HepG2 (cell line): Measurements from ENCODE around the gene ZSCAN21. TPM values are rescaled to one million over a fixed set of nuclear protein-coding genes. Genes with fewer than 3 reads are reported as not detected.

Source experiments
- HHEX ChIP-seq: IDR thresholded peaks from 2 replicates; pipeline ENCODE4 v1.6.1; 2016; ENCODE audit warnings: control low read depth
- KDM2A ChIP-seq: sonication (generic); formaldehyde crosslinking; IDR thresholded peaks from 2 replicates; pipeline ENCODE4 v1.4.0; 2020; ENCODE audit warnings: low read depth, missing genetic modification reagents, borderline replicate concordance
- KLF9 ChIP-seq: IDR thresholded peaks from 2 replicates; pipeline ENCODE4 v1.6.1; 2016; ENCODE audit warnings: low read depth
- MBNL3 ChIP-seq: fragments of 250-450 bp; sonication (Bioruptor Pico); conservative IDR thresholded peaks from 2 replicates; pipeline ENCODE4 v1.8.0; 2022; ENCODE audit warnings: mild to moderate bottlenecking, inconsistent platforms
- POLR2A ChIP-seq, 2 experiments: IDR thresholded peaks; 2 replicates each; pipeline ENCODE4 v1.6.1; 2011; ENCODE audit warnings: low read depth in 2 of 2, low read length in 2 of 2, mild to moderate bottlenecking in 1 of 2, moderate library complexity in 1 of 2; ENCODE audit not compliant: insufficient read depth in 1 of 2
- RNF2 ChIP-seq: fragments of 450-650 bp; conservative IDR thresholded peaks from 2 replicates; pipeline ENCODE4 v1.6.1; 2016; ENCODE audit warnings: low read depth
- SKI ChIP-seq: fragments of 450-650 bp; IDR thresholded peaks from one replicate; pipeline ENCODE4 v1.6.1; 2018; ENCODE audit warnings: mild to moderate bottlenecking; ENCODE audit not compliant: partially characterized antibody
- SNAI1 ChIP-seq: sonication (generic); formaldehyde crosslinking; IDR thresholded peaks from 2 replicates; pipeline ENCODE4 v1.5.0; 2020; ENCODE audit warnings: mild to moderate bottlenecking, missing genetic modification reagents, borderline replicate concordance
- SNAPC4 ChIP-seq: sonication (generic); formaldehyde crosslinking; IDR thresholded peaks from 2 replicates; pipeline ENCODE4 v1.4.0; 2020; ENCODE audit warnings: mild to moderate bottlenecking, missing genetic modification reagents
- TCF7L2 ChIP-seq: IDR thresholded peaks from 2 replicates; pipeline ENCODE4 v1.6.1; 2011; ENCODE audit warnings: mild to moderate bottlenecking, low read depth, low read length, moderate library complexity
- TFAP4 ChIP-seq: sonication (generic); IDR thresholded peaks from 2 replicates; pipeline ENCODE4 v1.6.1; 2016; ENCODE audit warnings: low read depth, borderline replicate concordance
- ZBED4 ChIP-seq: sonication (generic); formaldehyde crosslinking; IDR thresholded peaks from 2 replicates; pipeline ENCODE4 v1.4.0; 2020; ENCODE audit warnings: missing genetic modification reagents, borderline replicate concordance
- ZNF225 ChIP-seq: sonication (generic); formaldehyde crosslinking; IDR thresholded peaks from 2 replicates; pipeline ENCODE4 v1.4.0; 2020; ENCODE audit warnings: mild to moderate bottlenecking, missing genetic modification reagents
- ZNF235 ChIP-seq: sonication (generic); formaldehyde crosslinking; IDR thresholded peaks from 2 replicates; pipeline ENCODE4 v1.8.1; 2023; ENCODE audit warnings: mild to moderate bottlenecking, missing genetic modification reagents, borderline replicate concordance
- ZNF264 ChIP-seq: sonication (generic); formaldehyde crosslinking; IDR thresholded peaks from 2 replicates; pipeline ENCODE4 v1.4.0; 2020; ENCODE audit warnings: missing genetic modification reagents
- ZNF510 ChIP-seq: sonication (generic); formaldehyde crosslinking; IDR thresholded peaks from 2 replicates; pipeline ENCODE4 v1.4.0; 2020; ENCODE audit warnings: low read depth, mild to moderate bottlenecking, missing genetic modification reagents
- ZSCAN20 ChIP-seq: sonication (generic); formaldehyde crosslinking; IDR thresholded peaks from 2 replicates; pipeline ENCODE4 v1.4.0; 2020; ENCODE audit warnings: missing genetic modification reagents, mild to moderate bottlenecking, borderline replicate concordance
- polyA plus RNA-seq, 8 experiments: library from polyadenylated mRNA; depleted of rRNA in 3 of 8; stranded (reverse) in 7 of 8; unstranded in 1 of 8; fragments of >200 nt; fragmentation: Illumina TruSeq in 4 of 8; extraction: Trizol in 4 of 8; gene quantifications; 2 replicates each; pipeline versions ENCODE4 v1.2.1 to v1.2.3, GENCODE V29; 2011 to 2016; ENCODE audit warnings: low read depth in 4 of 8, missing spikeins in 1 of 8, mixed read lengths in 1 of 8; ENCODE audit not compliant: insufficient read depth in 1 of 8
- total RNA-seq, 5 experiments: library from RNA; depleted of rRNA; stranded (reverse); fragments of >200 nt; fragmentation: Illumina TruSeq; extraction: Trizol; gene quantifications; 2 replicates each; pipeline ENCODE4 v1.2.3, GENCODE V29; 2016; ENCODE audit warnings: low read depth in 1 of 5

Gene ZSCAN21
- total and polyA plus RNA-seq, 2 of the 13 experiments (the other 11 are each of a cell fraction or from before 2014, with no cell fraction given), result 7.0 to 10.0 TPM

GRCh38 chr7:100015232-100016214 is 34.1 kb upstream of the ZSCAN21 start, which contains the start of gene ZKSCAN1 (continued):
- TF ChIP-seq ZSCAN20 (0 out of 2 replicates have a peak, but pooled peaks have one; percentile 50), ZNF235 (CRISPR knock-in tag) (no peak), MBNL3 (CRISPR knock-in tag) (no peak), RNF2 (no peak), ZNF264 (CRISPR knock-in tag) (no peak), ZNF225 (CRISPR knock-in tag) (no peak), ZBED4 (CRISPR knock-in tag) (0 out of 2 replicates have a peak, but pooled peaks have one; percentile 24), SNAPC4 (CRISPR knock-in tag) (no peak), KLF9 (CRISPR knock-in tag) (no peak), TFAP4 (no peak), SKI (no peak), KDM2A (CRISPR knock-in tag) (peak; percentile 81; the same call in 1 of the 2 replicates), HHEX (CRISPR knock-in tag) (no peak), ZNF510 (peak; percentile 21; the same call in 1 of the 2 replicates), TCF7L2 (no peak), SNAI1 (CRISPR knock-in tag) (no peak), POLR2A (IDR thresholded peaks at IDR 0.05; ENCODE audit: insufficient read depth in 1 of 2, low read depth in 2 of 2, low read length in 2 of 2) (peak; percentile 85 to 91)
